Cortex of kidney (tissue), 1 donor: ENCODE results near the gene AGAP1.

Source experiments
- DNase-seq: peaks from one replicate; lab custom pipeline; 2025; lab: John Stamatoyannopoulos, UW

AGAP1 gene

GRCh38 chr2:235638541-235639427, 144.9 kb downstream of the AGAP1 start:
- DNase-seq: no peak

DNA sequence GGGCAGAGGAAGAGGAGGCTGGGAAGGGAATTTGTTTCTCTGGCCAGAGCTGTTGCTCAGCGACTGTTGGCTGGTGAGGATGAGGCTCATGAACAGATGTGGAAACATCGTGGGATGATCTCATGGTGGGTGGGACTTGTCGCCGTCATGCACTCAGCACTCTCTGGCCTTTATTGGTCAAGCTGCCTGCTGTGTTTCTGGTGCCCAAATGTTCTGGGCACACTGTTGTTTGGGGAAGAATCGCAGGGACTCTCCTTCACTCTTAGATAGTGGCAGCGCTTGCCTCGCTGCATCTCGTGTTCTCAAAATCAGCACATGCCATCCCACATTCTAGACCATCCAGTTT, 145.6 kb downstream of the AGAP1 start:
- DNase-seq: no peak

DNA sequence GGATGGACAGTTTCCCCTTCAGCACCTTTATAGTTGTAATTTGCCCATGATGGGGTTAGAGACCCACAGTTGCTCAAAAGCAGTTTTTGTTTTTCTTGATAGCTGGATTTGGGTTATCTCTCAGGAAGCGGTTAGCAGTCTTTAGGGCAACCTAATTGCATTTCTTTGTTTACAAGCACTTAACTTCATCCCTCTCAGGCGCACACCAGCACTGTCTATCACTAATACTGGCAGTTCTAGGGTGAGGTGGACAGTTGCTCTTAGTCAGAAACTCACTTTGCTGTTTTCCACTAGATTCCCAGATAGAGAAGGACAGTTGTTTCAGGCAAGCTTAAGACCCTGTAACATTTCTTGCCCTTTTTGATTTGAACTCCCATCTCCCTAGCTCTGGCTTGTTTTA, 146.0 kb downstream of the AGAP1 start:
- no peak for DNase-seq

DNA sequence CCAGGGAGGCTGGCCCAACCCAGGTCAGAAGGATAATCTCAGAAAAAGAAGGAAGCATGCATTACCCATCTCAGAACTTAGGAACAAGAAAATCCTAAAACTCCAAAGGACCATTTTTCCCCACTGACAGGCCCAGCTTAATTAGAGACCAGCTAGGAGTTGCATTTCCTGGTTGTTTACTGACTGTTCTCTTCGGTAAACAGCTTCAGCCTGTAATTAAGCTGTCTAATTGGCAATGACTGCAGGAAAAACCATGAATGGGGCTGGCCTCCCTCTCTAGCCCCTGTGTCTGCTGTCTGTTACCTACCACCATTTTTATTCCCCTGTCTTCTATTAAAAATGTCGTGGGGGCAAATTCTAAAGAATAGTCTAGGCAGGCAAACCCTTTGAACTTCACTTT, 146.5 kb downstream of the AGAP1 start:
- no peak for DNase-seq

DNA sequence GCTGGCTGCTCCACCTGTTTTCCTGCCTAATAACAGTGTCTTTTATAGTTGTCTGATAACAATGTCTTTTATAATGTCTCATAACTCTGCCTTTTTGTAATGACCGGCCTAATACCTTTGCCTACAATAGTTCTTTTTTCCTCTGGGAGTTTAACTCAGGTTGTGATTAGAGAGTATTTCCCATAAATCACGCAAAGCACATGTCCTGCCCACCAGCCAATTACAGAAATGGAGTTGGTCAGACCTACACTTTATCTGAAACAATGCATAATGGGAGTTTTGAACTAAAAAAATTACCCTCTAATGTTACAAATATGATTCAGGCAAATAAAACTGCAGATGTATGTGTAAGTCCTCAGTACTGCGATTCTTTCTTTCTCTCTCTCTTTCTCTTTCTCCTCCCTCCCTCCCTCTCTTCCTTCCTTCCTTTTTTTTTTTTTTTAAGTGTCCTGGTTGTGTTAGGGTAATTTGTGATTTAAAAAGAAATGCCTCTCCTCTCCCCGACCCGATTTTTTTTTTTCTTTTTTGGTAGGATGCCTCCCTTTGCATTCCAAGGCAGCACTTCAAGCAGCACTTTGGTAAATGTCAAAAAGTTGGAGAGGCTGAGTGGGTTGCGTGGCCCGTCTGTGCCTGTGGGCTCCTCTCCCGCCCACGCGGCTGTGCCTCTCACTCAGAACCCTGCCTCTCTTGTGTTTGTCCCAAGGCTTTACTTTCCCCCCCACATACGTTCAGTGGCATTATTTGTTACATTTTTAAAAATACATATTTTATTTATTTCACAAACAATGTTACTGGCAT, 147.3 kb downstream of the AGAP1 start:
- no peak for DNase-seq

DNA sequence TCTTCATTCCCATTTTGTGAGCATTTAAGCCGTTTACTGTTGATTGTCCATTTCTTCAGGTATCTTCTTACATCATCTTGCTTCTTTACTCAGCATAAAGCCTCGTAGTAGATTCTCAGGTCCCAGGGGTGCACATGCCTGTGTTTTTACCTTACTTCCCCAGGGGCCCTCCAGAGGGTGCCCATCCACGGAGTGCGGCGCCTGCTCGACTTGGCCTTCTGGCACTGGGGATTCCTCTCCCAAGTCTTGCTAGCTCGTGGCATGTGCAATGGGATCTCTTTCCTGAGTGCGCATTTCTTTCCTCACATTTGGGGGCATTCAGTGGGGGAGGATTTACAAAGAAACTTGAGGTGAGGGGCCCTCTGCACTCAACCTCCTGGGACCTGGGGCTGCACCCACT, 148.1 kb downstream of the AGAP1 start:
- DNase-seq: no peak

- DNase-seq: no peak
These were observed 148.7 kb downstream of the AGAP1 start for GRCh38 chr2:235642446-235643098.

DNA sequence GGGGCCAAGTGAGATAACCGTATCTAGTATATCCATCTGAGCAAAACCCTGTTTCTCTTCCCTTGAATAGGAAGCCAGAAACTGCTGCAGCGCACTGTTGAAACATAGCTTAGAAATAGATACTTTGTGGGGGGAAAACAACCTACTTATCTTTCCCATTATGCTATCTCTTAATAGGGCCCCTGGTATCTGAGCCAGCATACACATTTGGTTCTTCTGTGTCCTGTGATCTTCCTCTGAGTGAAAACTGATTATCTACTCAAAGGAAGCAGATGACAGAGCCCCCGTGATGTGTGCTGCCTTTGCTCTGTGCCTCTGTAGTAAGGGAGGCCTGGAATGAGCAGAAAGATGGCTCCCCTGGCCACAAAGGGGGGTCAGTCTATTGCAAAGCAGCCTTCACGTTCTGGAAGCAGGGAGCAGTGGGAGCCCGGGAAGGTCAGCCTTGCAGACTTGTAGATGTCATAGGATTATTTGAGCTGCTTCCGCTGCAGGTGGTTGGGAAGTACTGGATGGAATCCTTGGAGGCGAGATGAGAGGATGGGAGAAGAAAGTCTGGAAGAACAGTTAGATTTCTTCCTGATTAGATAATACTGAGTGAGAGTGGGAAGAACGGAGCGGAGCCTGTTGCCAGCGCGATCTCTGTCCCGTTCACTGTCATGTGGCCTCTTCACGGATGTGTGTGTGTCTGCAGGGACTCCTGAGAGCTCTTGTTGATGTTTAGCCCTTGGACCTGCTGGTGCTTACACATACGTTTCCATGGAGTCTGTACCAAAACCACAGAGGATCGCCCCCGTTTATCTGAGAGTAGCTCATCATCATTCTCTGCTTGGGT, 150.1 kb downstream of the AGAP1 start:
- no peak for DNase-seq

- DNase-seq: no peak
These were observed 153.4 kb downstream of the AGAP1 start for GRCh38 chr2:235647264-235647663.

DNA sequence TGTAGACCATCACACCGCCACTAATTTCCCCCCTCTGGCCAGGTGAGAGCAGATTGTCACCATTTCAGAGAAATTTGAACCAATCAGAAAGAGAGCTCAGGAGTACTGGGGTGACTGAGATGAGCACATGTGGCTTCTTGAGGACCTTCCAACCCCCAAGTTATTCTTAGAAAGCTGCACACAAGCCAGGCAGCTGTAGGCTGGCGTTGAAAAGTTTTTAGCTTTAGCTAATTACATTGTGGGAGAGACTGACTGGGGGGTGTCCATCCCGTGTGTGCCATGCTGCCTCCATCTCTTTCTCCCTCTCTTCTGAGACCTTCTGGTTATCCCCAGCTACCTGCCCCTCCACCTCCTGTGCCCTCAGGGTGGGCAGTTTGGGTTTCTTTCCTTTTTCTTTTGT, 154.0 kb downstream of the AGAP1 start:
- no peak for DNase-seq

- no peak for DNase-seq
These were observed 155.6 kb downstream of the AGAP1 start for GRCh38 chr2:235649418-235649817.

- no peak for DNase-seq
These were observed 157.8 kb downstream of the AGAP1 start for GRCh38 chr2:235651643-235652042.

- DNase-seq: no peak
These were observed 160.4 kb downstream of the AGAP1 start for GRCh38 chr2:235654103-235654813.

GRCh38 chr2:235658351-235659174, 164.7 kb downstream of the AGAP1 start:
- no peak for DNase-seq

- DNase-seq: no peak
These were observed 166.0 kb downstream of the AGAP1 start for GRCh38 chr2:235659767-235660322.

DNA sequence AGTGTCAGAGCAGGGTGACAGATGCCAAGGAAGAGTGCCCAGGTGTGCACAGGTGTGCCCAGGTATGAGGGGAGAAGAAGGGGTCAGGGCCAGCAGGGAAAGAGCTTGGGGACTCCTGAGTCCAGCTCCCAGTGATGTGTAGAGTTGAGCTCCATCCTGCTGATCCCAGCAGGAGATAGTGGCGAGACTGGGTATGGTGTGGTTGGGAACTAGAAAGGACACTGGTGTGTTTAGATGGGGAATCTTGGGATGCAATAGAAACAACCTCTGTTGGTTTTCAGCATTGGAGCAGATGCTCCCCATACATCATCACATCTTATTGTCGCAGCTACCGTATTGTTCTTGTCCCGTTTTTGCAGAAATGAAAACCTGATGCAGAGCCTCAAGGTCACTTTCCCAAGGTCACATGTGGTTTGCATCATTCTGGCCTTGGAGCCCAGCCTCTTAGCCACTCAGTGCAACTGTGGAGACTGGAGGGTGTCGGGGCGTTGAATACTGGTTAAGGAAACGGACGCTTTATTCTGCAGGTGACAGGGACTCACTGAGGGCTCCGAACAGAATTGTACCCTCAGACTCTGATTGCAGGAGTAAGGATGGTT, 166.7 kb downstream of the AGAP1 start:
- no peak for DNase-seq

DNA sequence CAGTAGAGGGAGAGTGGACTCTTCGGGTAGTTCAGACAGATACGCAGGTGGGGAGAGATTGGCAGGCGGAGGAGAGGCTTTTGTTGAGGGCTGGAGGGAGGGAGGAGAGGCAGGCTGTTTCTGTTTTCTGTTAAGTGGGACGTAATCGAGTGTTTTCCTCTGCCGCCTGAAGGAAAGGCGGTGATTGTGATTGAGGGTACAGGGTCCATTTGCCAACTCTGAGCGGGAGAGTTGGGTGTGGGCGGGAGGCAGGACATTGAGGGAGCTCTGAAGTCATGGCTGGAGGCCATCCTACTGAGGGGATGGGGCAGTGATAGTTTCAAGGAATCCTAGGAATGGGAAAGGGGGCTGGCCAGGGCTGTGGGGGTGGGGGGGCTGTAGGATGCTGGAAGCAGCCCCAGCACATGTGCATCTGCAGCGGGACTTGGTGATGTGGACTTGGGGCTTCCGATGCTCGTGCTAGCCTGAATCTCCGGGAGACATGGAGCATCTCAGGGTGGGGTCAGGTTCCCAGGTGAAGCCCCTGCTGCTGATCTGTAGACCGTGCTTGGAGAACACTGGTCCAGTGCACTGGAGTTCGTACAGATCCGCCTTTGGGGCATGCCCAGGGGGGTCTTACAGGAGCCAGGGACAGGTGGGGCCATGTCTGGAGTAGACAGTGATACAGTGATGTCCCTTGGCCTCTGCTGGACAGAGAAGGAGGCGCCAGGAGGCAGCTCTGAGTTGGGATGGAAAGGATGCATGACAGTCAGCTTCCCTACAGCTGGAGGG, 167.5 kb downstream of the AGAP1 start:
- DNase-seq: no peak

GRCh38 chr2:235661952-235662351, 168.1 kb downstream of the AGAP1 start:
- no peak for DNase-seq

DNA sequence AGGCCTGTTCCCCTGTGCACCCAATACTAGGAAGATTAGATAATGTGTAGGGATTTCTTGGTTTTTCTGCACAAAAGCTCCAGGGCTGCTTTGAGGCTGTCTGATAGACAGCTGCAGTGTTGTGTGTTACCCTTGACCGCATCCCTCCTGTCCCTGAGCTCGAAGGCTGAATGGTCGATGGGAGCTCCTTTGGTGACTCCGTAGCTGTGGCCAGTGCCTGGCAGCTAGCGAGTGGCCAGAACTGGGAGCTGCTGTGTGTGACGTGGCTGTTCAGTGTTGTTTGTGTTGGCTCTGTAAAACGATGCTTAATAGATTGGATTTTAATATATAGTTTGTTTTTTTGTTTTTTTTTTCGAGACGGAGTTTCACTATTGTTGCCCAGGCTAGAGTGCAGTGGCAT, 170.0 kb downstream of the AGAP1 start:
- no peak for DNase-seq
